HG03108 (cell line): ENCODE measurements around the gene PLEKHG3.

Source experiments
- ATAC-seq: cut with Tn5 transposase; IDR thresholded peaks from one replicate; pipeline ENCODE4 v1.9.1; 2021; ENCODE audit warnings: moderate library complexity; ENCODE audit not compliant: unreplicated experiment

The PLEKHG3 gene

DNA sequence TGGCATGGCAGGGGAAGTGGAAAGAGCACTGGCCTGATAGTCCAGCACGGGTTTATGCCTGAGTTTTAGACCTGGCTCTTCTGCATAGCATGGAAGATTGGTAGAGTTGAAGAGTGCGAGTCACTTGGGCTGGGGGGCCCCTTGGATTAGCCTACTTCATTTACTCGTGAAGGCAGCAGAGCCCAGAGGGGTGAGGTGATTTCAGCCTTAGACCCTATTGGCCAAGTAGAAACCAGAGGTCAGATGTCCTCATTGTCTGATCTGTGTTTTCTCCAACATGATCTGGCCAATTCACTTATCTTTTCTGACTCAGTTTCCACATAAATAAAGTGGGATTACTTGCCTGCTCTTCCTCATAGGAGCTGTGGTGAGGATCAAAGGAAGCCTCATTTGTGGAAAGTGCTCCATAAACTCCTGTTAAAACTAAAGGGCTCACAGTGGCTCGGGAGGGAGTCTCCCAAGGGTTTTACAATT lies 1.9 kb downstream of the PLEKHG3 start:
- no peak for ATAC-seq

DNA sequence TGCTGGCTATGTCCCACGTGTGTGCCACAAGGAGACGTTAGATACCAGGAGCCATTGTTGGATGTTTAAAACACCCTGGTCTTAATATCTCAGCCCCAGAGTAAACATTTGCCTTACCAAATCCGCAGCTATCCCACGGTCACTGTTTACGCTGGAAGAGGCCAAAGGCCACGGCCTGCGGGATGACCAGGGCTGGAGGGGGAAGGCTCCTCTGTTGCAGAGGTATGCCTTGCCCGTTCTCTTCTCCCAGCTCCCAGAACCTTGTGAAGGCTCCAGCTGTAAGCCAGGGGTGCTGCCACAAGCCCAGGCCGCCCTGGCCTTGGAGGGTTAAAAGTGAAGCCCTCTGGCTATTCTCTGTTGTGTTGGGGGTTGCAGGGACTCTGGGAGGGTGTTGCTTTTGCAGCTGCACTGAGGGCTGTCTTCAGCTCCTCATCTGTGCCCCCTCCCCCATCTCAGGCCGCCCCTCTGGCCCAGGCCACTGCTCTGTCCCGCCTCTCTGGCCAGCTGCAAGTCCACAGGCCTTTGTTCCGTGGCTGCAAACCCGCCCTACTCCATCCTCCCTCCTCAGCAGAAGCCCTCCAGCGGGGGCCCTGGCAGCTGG lies 2.5 kb downstream of the PLEKHG3 start:
- ATAC-seq = no peak

DNA sequence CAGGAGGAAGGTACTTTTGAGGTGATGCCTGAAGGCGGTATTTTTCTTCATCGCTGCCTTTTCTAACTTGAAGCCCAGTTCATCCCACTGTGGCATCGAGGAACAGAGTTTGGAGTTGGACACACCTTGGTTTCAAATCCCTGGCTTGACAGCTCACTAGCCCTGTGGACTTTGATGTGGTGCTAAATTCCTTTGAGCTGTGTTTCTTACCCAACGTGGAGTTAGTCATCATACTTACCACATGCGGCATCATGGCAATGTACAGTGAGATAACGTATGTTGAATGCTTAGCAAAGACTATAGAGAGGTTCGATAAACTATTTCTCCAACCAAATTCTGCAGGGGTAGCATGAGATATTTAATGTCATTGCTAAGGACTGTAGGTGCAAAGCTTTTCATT lies 3.4 kb downstream of the PLEKHG3 start:
- no peak for ATAC-seq

DNA sequence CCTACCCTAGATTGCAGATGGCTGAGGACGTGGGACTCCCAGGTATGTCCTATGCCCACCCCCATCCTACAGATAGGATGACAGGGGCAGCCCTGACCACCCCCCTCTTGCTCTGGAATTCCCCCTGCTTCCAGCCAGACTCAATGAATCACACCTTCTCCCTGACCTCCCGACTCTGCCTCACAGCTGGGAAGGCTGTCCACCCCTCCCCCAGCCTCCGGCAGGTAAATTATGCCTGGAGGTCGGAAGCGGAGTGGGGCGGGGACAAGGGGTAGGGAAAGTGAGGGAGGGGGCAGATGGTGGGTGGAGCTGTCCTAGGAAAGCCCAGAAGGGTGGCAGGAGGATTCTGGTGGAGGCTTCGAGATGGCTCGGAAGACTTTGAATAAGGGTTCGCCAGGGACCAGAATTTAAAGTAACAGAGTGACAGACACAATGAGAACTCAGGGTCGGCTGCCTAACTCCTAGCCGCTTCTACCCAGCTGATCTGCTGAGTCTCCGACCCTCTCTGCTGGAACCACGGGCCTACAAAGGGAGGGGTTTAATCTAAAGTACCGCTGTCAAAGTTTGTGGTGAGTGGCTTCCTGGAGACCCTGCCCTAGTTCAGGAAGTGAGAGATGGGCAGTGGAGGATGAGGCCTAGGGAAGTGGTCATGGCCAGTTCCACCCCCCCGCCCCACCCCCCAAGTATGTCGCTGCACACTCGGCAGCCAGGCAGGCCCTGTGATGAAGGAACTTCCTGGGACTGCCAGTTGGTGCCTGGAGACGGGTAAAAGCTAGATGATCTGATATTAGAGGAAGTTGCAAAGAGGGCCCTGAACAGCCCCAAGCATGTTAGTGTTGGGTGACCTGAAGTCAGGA lies 4.2 kb downstream of the PLEKHG3 start:
- ATAC-seq = no peak

DNA sequence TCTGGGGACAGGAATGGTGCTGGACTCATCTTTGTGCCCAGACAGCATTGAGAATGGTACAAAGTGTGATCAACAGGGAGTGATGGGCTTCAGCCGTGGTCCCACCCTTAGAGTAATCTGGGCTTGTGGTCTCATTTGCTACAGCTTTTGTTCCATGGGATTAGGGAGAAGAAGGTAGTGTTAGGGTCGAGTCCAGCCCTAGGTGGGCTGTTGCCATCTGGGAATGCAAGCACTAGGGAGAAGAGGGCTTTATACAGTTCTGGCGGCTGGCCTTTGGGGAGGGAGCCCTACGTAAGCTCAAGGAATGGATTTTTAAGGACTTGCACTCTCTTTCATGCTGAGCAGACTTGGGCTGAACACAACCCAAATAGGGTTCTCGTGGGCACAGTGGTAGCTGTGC lies 4.9 kb downstream of the PLEKHG3 start:
- no peak for ATAC-seq

DNA sequence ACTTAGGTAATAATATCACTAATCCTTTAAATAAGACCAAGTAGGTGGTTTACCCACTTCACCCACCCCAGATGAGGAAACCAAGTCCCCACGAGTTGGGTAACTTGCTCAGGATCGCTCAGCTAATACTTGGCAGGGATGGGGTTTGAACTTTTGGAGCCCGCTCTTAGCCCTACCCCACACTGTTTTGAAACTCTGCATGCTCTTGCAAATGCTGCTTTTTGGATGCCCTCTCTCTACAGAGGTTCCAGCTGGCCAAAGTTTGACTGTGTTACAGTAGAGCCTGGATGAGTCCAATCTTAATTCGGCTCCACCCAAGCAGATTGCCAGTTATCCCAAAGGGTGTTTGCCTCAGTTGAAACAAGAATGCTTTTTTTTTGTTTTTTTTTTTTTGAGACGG lies 6.8 kb downstream of the PLEKHG3 start:
- ATAC-seq = no peak

DNA sequence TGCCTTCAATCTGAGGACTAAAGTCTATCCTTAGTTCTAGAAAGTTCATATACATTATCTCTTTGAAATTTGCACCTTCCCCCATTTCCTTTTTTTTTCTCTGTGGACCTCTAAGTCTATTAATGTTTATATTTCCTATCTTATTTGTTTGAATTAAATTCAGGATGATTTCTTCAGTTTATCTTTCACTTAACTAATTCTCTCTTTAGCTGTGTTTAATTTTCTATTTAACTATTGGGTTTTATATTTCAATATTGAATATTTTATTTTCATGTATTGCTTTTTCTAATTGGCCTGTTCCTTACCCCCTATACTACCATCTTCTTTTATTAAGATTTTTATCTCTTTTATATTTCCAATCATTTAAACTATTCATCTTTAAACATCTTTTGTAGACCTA lies 9.5 kb downstream of the PLEKHG3 start:
- ATAC-seq = no peak

DNA sequence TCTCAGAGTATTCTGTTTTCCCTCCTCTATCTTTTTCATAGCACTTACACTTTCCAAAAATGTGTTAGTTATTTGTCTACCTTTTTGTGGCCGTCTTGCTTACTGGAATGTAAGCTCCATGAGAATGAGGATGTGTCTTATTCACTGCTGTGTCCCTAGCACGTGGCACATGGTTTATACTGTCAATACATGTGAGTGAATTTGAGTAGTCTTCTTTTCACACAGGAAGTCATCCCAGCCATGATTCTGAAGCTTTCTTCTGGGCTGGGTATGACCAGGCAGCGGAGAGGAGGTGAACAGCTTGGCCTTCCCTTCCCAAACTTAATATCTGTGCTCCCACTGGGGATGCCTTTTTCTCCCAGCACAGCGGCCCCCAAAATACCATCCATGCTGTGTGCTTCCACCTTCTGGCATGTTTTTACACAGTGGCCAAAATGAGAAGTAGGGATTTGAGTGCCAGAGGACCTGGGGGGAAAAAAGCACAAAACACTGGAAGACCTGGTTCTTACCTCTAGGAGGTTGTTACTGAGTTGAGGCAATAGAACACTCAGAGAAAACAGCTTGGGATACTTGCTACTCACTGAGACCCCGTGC lies 10.3 kb downstream of the PLEKHG3 start:
- ATAC-seq = no peak

DNA sequence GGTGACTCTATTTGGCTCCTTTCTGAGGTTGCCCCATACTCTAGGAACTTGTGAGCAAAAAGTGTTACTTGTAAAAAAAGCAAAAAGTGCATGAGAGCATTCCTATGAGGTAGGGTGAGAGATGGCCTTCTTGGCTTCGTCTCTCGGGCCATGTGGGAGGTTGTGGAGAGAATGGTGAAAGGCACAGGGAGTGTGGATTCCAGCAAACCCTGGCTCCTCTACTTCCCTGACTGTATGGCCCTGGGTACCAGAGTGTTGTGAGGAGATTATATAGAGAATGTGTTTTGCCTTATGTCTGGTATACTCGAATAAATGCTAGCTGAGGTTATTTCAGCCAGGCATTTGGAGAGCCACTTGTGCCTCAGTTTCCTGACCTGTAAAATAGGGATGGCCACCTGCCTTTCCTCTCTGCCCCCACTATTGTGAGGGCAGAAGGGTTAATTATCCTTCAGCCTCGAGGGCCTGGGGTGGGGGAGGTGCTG lies 11.0 kb downstream of the PLEKHG3 start:
- ATAC-seq = no peak

DNA sequence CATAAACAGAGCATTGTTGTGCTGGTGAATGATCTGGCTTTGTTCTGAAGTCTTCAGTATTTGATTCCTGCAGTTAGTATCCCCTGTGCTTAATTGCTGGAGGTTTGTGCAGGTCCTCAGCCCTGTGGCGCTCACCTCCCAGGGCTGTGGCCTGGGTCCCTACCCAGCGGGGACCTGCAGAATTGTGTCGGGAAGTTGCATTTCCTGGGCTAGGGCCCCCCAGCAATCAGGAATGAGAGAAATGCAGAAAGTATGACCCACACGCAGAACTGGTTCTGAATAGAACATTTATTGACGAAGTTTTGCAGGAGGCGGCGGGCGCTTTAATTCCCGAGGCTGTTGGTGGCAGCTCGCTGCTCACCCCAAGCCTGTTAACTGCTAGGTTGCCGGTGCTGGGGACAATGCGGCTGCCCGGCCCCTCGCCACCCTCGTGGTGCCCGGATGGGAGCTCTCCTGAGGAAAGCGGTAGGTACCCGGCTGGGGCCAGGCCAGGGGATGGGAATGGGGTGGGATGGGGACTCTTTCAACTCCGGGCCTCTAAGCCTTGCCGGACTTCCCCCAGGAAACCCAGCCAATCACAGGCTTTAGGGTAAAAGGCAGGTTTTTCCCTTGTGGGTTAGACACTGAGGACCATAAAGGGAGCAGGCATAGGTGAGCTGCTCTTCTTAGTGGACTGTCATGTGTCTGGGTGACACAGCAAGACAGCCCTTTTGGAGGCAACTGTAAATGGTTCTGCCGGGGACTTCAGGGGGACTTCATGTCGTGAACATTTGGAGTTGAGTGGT lies 11.6 kb downstream of the PLEKHG3 start:
- no peak for ATAC-seq

DNA sequence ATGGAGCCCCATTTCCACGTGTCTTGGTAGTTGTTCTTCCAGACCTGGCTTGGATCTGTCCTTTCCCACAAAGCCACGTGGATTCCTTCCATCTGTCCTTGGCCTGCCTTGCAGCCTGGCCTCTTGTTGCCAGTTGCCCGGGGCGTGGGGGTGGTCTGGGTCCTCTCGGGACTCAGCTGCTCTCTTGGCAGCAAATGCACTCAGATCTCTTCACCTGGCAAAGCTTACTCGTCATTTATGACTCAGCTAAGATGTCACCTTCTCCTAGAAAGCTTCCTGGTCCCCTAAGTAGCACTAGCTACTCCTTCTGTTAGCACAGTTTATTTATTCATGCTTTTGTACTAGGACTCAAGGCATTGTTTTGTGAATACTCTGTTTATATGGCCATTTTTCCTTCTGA lies 13.6 kb downstream of the PLEKHG3 start:
- ATAC-seq = no peak

DNA sequence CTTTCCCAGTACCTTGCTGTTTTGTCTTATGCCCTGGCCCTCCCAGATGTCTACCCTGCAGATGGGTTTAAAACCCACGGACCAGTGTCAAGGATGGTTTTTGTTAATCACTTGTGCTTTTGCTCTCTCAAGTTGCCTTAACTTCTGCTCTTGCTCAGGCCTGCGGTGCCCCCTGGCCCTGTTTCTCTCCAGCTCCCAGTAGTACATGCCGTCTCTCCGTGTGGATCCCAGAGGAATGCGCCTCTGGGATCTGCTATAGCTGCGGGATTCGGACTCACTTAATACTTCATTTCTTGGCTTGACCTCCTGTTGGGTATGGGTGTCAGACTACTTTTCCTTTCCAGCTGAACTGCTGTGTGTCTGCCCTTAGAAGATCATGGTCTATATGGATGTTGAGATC lies 14.5 kb downstream of the PLEKHG3 start:
- no peak for ATAC-seq

DNA sequence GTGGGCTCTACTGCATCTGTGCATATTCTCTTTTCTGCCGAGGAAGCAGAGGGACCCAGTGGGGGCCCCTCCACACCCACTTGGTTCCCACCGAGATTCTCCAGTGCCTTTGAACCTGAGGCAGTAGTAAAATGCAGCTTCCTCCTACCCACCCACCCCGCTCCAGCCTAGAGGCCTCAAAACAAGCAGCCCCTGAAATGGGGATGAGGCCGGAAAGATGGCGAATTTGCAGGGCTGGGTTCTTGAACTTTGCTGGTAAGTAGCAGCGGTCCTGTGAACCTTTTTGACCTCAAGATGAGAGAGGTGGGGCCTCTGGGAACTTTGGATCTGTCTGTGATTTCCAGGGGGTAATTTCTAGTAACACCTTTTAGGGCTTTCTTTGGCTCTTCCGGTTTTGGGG lies 15.4 kb downstream of the PLEKHG3 start:
- no peak for ATAC-seq

DNA sequence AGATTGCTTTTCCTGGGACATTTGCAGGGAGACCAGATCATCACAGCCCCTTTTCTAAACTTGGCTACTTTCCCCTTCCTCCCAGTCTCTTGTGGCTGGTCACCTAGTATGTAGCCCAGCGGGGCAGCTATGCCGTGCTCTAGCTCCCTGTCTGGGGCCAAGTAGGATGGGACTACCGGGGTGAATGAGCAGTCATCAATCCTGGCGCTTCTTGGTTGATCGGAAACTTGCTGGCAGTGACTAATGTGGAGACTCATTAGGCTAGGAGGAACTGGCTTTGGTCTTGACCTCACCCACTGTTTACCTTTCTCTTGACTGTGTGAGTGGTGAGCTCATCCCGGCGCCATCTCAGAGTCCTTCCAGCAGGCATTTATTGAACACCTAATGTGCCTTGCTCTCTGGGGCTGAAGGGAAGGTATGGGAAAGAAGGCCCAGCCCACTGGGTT lies 15.9 kb downstream of the PLEKHG3 start:
- no peak for ATAC-seq

DNA sequence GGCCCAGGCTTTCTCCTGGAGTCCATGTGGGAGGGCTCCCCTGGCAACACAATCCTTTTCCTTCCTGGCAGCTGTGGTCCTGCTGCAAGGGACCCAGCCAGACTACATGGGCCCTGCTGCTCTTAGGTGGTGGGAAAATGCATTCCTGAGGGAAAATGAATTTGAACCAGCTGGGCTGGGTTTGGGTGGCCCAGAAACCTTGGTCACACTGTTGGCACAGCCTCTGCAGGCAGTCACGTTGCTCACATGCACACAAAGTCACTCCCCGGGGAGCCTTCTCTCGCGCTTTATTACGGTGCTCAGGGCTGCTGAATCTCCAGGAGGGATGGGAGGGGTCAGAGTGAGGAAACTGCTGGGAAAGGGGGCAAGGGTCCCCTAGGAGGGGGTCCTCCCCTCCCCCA lies 17.2 kb downstream of the PLEKHG3 start:
- no peak for ATAC-seq

DNA sequence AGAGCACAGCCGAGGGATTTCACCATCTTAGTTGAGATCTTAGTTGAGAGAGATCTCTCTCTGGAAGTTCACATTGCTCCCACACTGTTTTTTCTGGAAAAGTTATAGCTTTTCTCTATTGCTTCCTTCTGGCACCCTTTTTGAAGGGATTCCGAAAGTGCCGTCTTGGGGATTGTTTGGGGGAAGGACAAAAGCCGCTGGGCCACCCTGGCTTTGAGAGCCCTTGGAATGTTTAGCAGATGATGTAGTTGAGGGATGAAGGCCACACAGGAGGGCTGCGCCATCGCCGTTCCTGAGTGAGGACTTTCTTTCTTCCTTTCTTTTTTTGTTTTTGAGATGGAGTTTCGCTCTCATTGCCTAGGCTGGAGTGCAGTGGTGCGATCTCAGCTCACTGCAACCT lies 17.7 kb downstream of the PLEKHG3 start:
- ATAC-seq = no peak

DNA sequence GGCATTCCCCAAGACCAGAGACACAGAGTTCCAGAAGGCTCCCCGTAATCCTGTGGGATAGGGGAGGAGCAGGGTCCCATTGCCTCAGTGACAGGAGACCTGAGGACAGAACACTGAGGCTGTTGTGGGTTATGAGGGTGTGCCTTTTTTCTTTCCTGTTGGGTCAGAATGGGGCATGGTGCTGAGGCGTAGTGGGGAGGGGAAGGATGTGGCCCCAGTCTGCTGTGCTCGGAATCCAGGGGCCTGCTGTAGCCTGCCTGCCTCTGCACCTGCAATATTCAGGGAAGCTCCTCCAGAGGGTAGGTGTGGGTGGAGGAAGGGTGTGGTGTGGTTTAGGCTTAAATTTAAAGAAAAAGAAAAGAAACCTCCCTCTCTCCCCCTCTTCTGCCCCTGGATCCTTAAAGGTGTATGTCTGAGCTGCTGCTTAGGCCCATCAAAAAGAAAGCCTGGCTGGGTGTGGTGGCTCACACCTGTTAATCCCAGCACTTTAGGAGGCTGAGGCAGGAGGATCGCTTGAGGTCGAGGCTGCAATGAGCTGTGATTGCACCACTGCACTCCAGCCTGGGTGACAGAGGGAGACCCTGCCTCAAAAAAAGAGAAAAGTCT lies 18.7 kb downstream of the PLEKHG3 start:
- no peak for ATAC-seq

DNA sequence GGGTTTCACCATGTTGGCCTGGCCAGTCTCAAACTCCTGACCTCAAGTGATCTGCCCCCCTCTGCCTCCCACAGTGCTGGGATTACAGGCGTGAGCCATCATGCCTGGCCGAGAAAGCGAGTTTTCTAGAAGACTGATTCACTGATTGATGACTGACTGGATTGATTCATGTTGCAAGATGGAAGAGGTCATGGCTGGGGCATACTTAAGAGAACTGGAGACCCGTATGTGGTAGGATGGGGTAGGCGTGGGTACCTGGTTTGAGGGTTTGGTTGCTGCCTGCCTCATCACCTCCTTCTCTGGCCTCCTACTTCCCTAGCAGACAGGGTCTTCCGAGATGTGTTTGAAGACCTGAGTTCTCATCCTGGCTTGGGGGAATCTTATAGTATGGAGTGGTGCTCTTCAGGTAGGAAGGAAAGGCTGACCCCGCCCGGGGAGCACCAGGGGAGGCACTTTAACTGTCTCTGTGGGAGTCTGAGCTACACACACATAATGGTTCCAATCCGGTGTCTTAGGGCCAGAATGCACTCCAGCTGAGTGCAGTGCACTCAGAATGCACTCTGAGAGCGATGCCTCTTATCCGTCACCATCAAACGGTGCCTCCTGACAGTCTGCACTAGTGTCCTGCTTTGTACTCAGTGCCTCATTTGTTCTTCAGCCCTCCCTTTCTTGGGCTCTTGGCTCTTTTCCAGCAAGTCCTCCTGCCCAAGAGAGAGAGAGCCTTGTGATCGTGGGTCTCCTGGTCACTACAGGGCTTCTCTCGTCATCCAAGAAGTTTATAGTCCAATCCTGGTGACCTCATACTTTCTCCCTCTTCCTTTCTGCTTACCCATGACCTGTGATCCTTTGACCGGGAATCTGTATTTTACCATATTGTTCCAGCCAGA lies 19.7 kb downstream of the PLEKHG3 start:
- no peak for ATAC-seq

DNA sequence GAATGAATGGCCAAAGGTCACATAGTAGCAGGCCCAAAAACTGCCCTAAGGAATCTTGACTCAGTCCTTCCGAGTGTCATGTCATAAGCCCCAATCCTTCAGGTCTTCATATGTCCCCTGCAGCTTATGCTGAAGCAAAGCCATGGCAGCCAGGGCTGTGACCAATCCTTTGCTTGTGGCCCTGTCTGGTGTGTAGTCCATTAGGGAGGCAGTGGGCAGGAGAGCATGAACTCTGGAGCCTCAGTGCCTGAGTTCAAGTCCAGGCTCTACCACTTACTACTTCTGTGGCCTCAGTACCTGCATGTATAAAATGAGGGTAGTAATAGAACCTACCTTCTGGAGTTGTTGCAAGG lies 20.3 kb downstream of the PLEKHG3 start:
- ATAC-seq = no peak

DNA sequence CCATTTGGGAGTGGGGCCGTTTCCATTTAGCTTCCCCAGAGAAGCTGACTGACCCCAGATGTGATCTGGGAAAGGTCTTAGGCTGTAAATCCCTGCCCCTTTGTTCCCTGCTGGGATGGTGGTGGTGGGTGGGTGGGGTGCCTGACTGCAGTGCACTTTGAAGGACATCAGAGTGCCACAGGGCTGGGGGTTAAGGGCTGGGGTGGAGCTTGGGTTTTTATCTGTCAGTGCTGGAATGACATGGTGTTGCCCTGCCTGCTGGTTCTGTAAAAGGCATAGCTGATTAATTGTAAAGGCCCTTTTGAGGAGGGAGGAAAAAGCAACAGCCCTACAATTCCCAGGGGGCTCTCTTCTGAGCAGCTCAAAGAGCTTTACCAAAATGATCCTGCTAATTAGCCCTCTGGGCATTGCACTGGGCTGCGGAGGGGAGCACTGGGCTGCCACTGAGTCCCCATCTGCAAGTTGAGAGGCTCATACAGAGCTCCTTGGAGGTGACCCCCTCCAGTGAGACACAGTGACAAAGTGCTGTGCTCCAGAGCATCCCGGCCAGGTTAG lies 21.1 kb downstream of the PLEKHG3 start:
- ATAC-seq = no peak
